Psoas muscle (tissue), 8 donors: ENCODE results near the gene OR51B5. TPM values are rescaled to one million over a fixed set of nuclear protein-coding genes. Genes with fewer than 3 reads are reported as not detected.
"Not testable (repeated sequence)": the region's sequence is repeated elsewhere in the genome, so short reads cannot be mapped to it uniquely, and the experiment has no call there.

Source experiments
- ATAC-seq, 4 donors: fragments of 200-7000 bp; cut with Tn5 transposase; one replicate each; pipeline ENCODE4 v1.9.1; 2020; ENCODE audit warnings: moderate library complexity in 3 of 4, mild to moderate bottlenecking in 2 of 4
- DNase-seq, 2 donors: peaks; one replicate each; pipeline ENCODE4 v3.0.0-alpha.2; 2020
- H3K27ac ChIP-seq: fragments of 200-600 bp; one replicate; pipeline ENCODE4 v1.8.0; 2022
- H3K27me3 ChIP-seq, 3 donors: fragments of 200-600 bp in 1 of 3; one replicate each; pipeline versions ENCODE4 v1.6.1 to v1.8.0; 2013 to 2022; ENCODE audit warnings: low read length in 2 of 3, mild to moderate bottlenecking in 2 of 3, moderate library complexity in 1 of 3; ENCODE audit not compliant: insufficient read depth in 3 of 3
- H3K36me3 ChIP-seq, 2 donors: fragments of 200-600 bp in 1 of 2; one replicate each; pipeline versions ENCODE4 v1.6.1 to v1.8.0; 2013 to 2022; ENCODE audit warnings: low read depth in 1 of 2, mild to moderate bottlenecking in 1 of 2, moderate library complexity in 1 of 2; ENCODE audit not compliant: insufficient read depth in 1 of 2
- H3K4me1 ChIP-seq: fragments of 200-600 bp; one replicate; pipeline ENCODE4 v1.8.0; 2022
- H3K4me3 ChIP-seq: fragments of 200-600 bp; one replicate; pipeline ENCODE4 v1.8.0; 2022; ENCODE audit warnings: mild to moderate bottlenecking
- H3K9me3 ChIP-seq: fragments of 200-600 bp; one replicate; pipeline ENCODE4 v1.8.0; 2022
- CTCF ChIP-seq: fragments of 200-600 bp; IDR thresholded peaks from one replicate; pipeline ENCODE4 v1.8.0; 2022; ENCODE audit warnings: antibody characterized with exemption
- WGBS, 3 donors: extraction: QIAGEN DNeasy Blood & Tissue Kit; methylation state at CpG; one replicate each; pipeline versions ENCODE4 v1.1.6 to v1.1.7; 2013; 5-methylcytosine and 5-hydroxymethylcytosine counted together
- intact Hi-C, 2 donors: fragments of 100-400 bp; cut with DNase I; formaldehyde crosslinking; loops; one replicate each; pipeline versions ENCODE4 v1.11.0 to v1.14.2; 2022
- polyA plus RNA-seq, 3 donors: library from polyadenylated mRNA; stranded (reverse); fragments of 200-250 nt; gene quantifications; one replicate each; pipeline ENCODE4 v1.2.3, GENCODE V29; 2013
- total RNA-seq, 4 donors: library from RNA; stranded (reverse); fragmentation: NEBNext Ultra II Directional in 2 of 4; extraction: Animal tissue kit (Norgen Biotek cat#: 25700) in 2 of 4; gene quantifications; one replicate each; pipeline versions ENCODE4 v1.2.1 to v1.2.4, GENCODE V29; 2021 to 2023
- donor health status: healthy with polysubstance abuse.
- donor health status: DM: no; HTN: no; CAD: no; lungs with moderate emphysema.
- donor health status: Bipolar disorder and iron deficiency.
- donor health status: healthy.
- donor health status: DM: yes; HTN: yes; CAD: no.
- donor health status: DM: no; HTN: no; CAD: no.
- donor health status: DM: no; HTN: no; CAD: no.
- donor health status: DM: yes; HTN: yes; CAD: no.

Gene OR51B5
- total and polyA plus RNA-seq, 7 donors: not detected

- DNase-seq: no peak
- Histone ChIP-seq H3K4me3 (no peak overlapping the region), H3K9me3 (no peaks in the 10 kb centered on the region), H3K27me3 (no peaks in the 10 kb centered on the region), H3K27ac (no peak overlapping the region), H3K36me3 (no peaks in the 10 kb centered on the region), H3K4me1 (no peaks in the 10 kb centered on the region)
- WGBS, 3 donors: 67 to 84% (median 82%) methylated on average over 3 of the region's 3 CpGs
- intact Hi-C loops: no loop called here
- no peak for ATAC-seq
- TF ChIP-seq CTCF: no peak
Measured at GRCh38 chr11:5300251-5300650, 43.1 kb downstream of the OR51B5 start.

- WGBS, 3 donors: 0 to 87% (median 74%) methylated on average over 1 of the region's 1 CpG
Measured at GRCh38 chr11:5298451-5298850, 44.9 kb downstream of the OR51B5 start.

GRCh38 chr11:5297721-5298323 lies 45.5 kb downstream of the OR51B5 start:
- no peak for ATAC-seq
- intact Hi-C loops: no loop called here
- no peaks in the 10 kb centered on the region for H3K36me3 ChIP-seq
- TF ChIP-seq CTCF: no peak
- no peaks in the 10 kb centered on the region for H3K9me3 ChIP-seq
- no peaks in the 10 kb centered on the region for H3K27me3 ChIP-seq
- no peak overlapping the region for H3K27ac ChIP-seq
- DNase-seq: no peak
- WGBS, 3 donors: 66 to 74% (median 67%) methylated on average over 4 of the region's 4 CpGs
- no peaks in the 10 kb centered on the region for H3K4me1 ChIP-seq
- no peak overlapping the region for H3K4me3 ChIP-seq

More at GRCh38 chr11:5298451-5298850, 44.9 kb downstream of the OR51B5 start:
- Histone ChIP-seq H3K9me3 (no peaks in the 10 kb centered on the region), H3K27ac (no peak overlapping the region), H3K4me3 (no peak overlapping the region), H3K36me3 (no peaks in the 10 kb centered on the region), H3K27me3 (no peaks in the 10 kb centered on the region), H3K4me1 (no peaks in the 10 kb centered on the region)
- intact Hi-C loops: no loop called here
- no peak for DNase-seq
- no peak for ATAC-seq
- no peak for TF ChIP-seq CTCF

- H3K4me1 ChIP-seq, H3K36me3 ChIP-seq, H3K4me3 ChIP-seq, H3K9me3 ChIP-seq, H3K27ac ChIP-seq, ATAC-seq, intact Hi-C loops, DNase-seq, H3K27me3 ChIP-seq: not testable (repeated sequence)
- WGBS, 3 donors: 93 to 96% (median 93%) methylated on average over 40 to 41 of the region's 41 CpGs
Measured at GRCh38 chr11:5294342-5294995, 48.9 kb downstream of the OR51B5 start.

GRCh38 chr11:5293028-5293427 lies 50.3 kb downstream of the OR51B5 start:
- WGBS, 3 donors: 85 to 95% (median 90%) methylated on average over 8 of the region's 8 CpGs
- intact Hi-C loops: no loop called here
- no peaks in the 10 kb centered on the region for H3K27me3 ChIP-seq
- H3K27ac ChIP-seq: no peak overlapping the region
- no peak for DNase-seq
- H3K9me3 ChIP-seq: no peaks in the 10 kb centered on the region
- no peaks in the 10 kb centered on the region for H3K4me1 ChIP-seq
- H3K36me3 ChIP-seq: no peaks in the 10 kb centered on the region
- no peak for TF ChIP-seq CTCF
- ATAC-seq: no peak
- H3K4me3 ChIP-seq: no peak overlapping the region

Other genes starting within 250 kb of the OR51B5 start
- not detected for gene OR52A5, start 205.2 kb downstream of the OR51B5 start, total RNA-seq
- gene OR52A5, start 205.2 kb downstream of the OR51B5 start, polyA plus RNA-seq: not detected
- gene OR52A1, start 188.8 kb downstream of the OR51B5 start, total RNA-seq: not detected
- not detected for gene OR52A1, start 188.8 kb downstream of the OR51B5 start, polyA plus RNA-seq
- not detected for gene OR51V1, start 142.8 kb downstream of the OR51B5 start, total RNA-seq
- not detected for gene OR51V1, start 142.8 kb downstream of the OR51B5 start, polyA plus RNA-seq
- gene HBB, start 116.5 kb downstream of the OR51B5 start, total RNA-seq: 1,000 to 10,000 TPM in 1 of 4 donors, 100 to 1,000 TPM in 1, 10 to 100 TPM in 2; 22.9 to 2,413 (median 247) TPM
- 10 to 100 TPM in 2 of 3 donors, 1 to 10 TPM in 1; 7.8 to 16.1 (median 11.3) TPM for gene HBB, start 116.5 kb downstream of the OR51B5 start, polyA plus RNA-seq
- 1 to 10 TPM in 2 of 4 donors, not detected in 2; 1.6 to 6.2 TPM for gene HBD, start 109.0 kb downstream of the OR51B5 start, total RNA-seq
- under 1 TPM in 1 of 3 donors, not detected in 2; 0.17 TPM for gene HBD, start 109.0 kb downstream of the OR51B5 start, polyA plus RNA-seq
- 1 to 10 TPM in 1 of 4 donors, not detected in 3; 1.3 TPM for gene HBG1, start 93.7 kb downstream of the OR51B5 start, total RNA-seq
- gene HBG1, start 93.7 kb downstream of the OR51B5 start, polyA plus RNA-seq: not detected
- gene HBG2, start 88.7 kb downstream of the OR51B5 start, total RNA-seq: 1 to 10 TPM in 1 of 4 donors, not detected in 3; 1.0 TPM
- not detected for gene HBG2, start 88.7 kb downstream of the OR51B5 start, polyA plus RNA-seq
- gene HBE1, start 73.6 kb downstream of the OR51B5 start, total RNA-seq: not detected
- gene HBE1, start 73.6 kb downstream of the OR51B5 start, polyA plus RNA-seq: not detected
- gene OR51B4, start 41.6 kb downstream of the OR51B5 start, total RNA-seq: not detected
- not detected for gene OR51B4, start 41.6 kb downstream of the OR51B5 start, polyA plus RNA-seq
- not detected for gene OR51B2, start 19.2 kb downstream of the OR51B5 start, total RNA-seq
- not detected for gene OR51B2, start 19.2 kb downstream of the OR51B5 start, polyA plus RNA-seq
- not detected for gene OR51B6, start 8.0 kb upstream of the OR51B5 start, total RNA-seq
- not detected for gene OR51B6, start 8.0 kb upstream of the OR51B5 start, polyA plus RNA-seq
- gene OR51M1, start 40.3 kb upstream of the OR51B5 start, total RNA-seq: not detected
- gene OR51M1, start 40.3 kb upstream of the OR51B5 start, polyA plus RNA-seq: not detected
- not detected for gene OR51Q1, start 78.6 kb upstream of the OR51B5 start, total RNA-seq
- not detected for gene OR51Q1, start 78.6 kb upstream of the OR51B5 start, polyA plus RNA-seq
- gene OR51I1, start 98.0 kb upstream of the OR51B5 start, total RNA-seq: not detected
- not detected for gene OR51I1, start 98.0 kb upstream of the OR51B5 start, polyA plus RNA-seq
- not detected for gene OR51I2, start 105.8 kb upstream of the OR51B5 start, total RNA-seq
- not detected for gene OR51I2, start 105.8 kb upstream of the OR51B5 start, polyA plus RNA-seq
- not detected for gene OR52D1, start 145.2 kb upstream of the OR51B5 start, total RNA-seq
- gene OR52D1, start 145.2 kb upstream of the OR51B5 start, polyA plus RNA-seq: not detected
- gene UBQLN3, start 166.4 kb upstream of the OR51B5 start, total RNA-seq: not detected
- gene UBQLN3, start 166.4 kb upstream of the OR51B5 start, polyA plus RNA-seq: not detected
- not detected for gene UBQLNL, start 173.2 kb upstream of the OR51B5 start, total RNA-seq
- gene UBQLNL, start 173.2 kb upstream of the OR51B5 start, polyA plus RNA-seq: under 1 TPM in 2 of 3 donors, not detected in 1; 0.01 to 0.04 TPM
- gene OR52H1, start 205.0 kb upstream of the OR51B5 start, total RNA-seq: not detected
- not detected for gene OR52H1, start 205.0 kb upstream of the OR51B5 start, polyA plus RNA-seq
- gene OR52B6, start 237.4 kb upstream of the OR51B5 start, total RNA-seq: not detected
- gene OR52B6, start 237.4 kb upstream of the OR51B5 start, polyA plus RNA-seq: not detected